Stimulated activated CD8-positive, alpha-beta memory T cell treated with anti-CD3 and anti-CD28 coated beads, Interleukin-4, amount 100 ng/mL, for 24 hours (primary cell): ENCODE results near the gene GTF2H1.
"Not testable (repeated sequence)": the region's sequence is repeated elsewhere in the genome, so short reads cannot be mapped to it uniquely, and the experiment has no call there.

ENCODE experiments used
- DNase-seq: peaks from one replicate; pipeline ENCODE4 v3.0.0-alpha.2; 2020; ENCODE audit warnings: low read depth

The GTF2H1 gene

GRCh38 chr11:18375941-18376340 lies 53.6 kb downstream of the GTF2H1 start:
- DNase-seq: no peak

- no peak for DNase-seq
These were observed 56.8 kb downstream of the GTF2H1 start for GRCh38 chr11:18379201-18379600.

GRCh38 chr11:18383388-18384156 lies 61.2 kb downstream of the GTF2H1 start:
- DNase-seq: no peak

- DNase-seq: no peak
These were observed 61.8 kb downstream of the GTF2H1 start for GRCh38 chr11:18384157-18384641.

GRCh38 chr11:18390088-18390487 lies 67.7 kb downstream of the GTF2H1 start:
- DNase-seq: no peak

- DNase-seq: no peak
These were observed 70.3 kb downstream of the GTF2H1 start for GRCh38 chr11:18392434-18393321.

- no peak for DNase-seq
These were observed 71.4 kb downstream of the GTF2H1 start for GRCh38 chr11:18393581-18394274.

GRCh38 chr11:18394275-18394927 lies 72.0 kb downstream of the GTF2H1 start, which contains the start of gene LDHA:
TSS of gene LDHA (plus strand) at chr11:18394563. CDS start at chr11:18396843, 2,280 bp downstream.
- peak; percentile 99 for DNase-seq

- no peak for DNase-seq
These were observed 72.8 kb downstream of the GTF2H1 start for GRCh38 chr11:18394928-18395734.

GRCh38 chr11:18395735-18396504 lies 73.6 kb downstream of the GTF2H1 start:
- DNase-seq: peak; percentile 92

GRCh38 chr11:18397921-18398320 lies 75.6 kb downstream of the GTF2H1 start:
- no peak for DNase-seq

- not testable (repeated sequence) for DNase-seq
These were observed 78.7 kb downstream of the GTF2H1 start for GRCh38 chr11:18401077-18401476.

GRCh38 chr11:18404062-18404461 lies 81.7 kb downstream of the GTF2H1 start:
- DNase-seq: no peak

- DNase-seq: not testable (repeated sequence)
These were observed 85.0 kb downstream of the GTF2H1 start for GRCh38 chr11:18407400-18407799.

- no peak for DNase-seq
These were observed 86.4 kb downstream of the GTF2H1 start for GRCh38 chr11:18408558-18409291.

GRCh38 chr11:18416459-18416858 lies 94.1 kb downstream of the GTF2H1 start:
- DNase-seq: no peak
